ENCODE results near the gene SLC51A. TPM values are rescaled to one million over a fixed set of nuclear protein-coding genes. Genes with fewer than 3 reads are reported as not detected.

Gene SLC51A
- total and polyA plus RNA-seq, 2 of the 13 experiments (the other 11 are each of a cell fraction or from before 2014, with no cell fraction given): 4.3 to 48.8 TPM

DNA sequence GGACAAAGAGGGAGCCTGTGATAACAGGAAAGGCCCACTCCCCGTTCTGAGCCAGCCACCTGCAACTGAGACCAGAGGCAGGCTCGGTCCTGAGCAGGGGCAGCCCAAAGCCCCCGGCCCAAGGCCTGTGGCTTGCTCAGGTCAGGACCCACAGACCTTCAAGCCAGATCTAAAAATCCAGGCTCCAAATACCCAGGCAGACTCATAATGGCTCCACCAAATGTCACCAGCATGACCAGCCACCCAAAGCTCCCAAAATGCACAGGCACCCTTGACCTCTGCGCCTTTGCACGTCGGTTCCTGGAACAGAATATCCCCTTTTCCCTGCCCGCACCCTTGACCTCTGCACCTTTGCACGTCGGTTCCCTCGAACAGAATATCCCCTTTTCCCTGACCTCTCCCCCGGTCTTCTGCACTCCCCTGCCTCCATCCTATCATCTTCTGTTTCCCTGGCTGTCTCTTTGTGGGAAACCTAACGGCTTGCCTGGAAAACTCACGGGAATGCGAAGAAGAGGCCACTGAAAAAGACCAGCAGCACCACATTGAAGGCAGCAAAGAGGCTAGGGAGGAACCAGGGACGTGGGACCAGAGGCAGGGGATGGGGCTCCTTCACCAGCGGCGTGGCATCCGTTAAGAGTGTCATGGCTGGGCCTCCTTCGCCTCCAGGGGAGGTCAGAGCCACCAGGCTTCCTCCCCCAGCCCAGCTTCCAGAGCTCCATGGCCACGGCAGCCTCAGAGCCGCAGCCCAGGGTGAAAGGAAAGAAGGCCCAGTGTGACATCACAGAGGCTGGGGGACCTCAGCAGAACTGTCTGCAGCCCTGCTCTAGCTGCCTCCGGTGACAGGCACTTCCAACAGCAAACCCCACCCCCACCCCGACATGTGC lies 5.4 kb upstream of the SLC51A start, which contains the start of gene ZDHHC19 (continued):
- TF ChIP-seq, protein P1, sequence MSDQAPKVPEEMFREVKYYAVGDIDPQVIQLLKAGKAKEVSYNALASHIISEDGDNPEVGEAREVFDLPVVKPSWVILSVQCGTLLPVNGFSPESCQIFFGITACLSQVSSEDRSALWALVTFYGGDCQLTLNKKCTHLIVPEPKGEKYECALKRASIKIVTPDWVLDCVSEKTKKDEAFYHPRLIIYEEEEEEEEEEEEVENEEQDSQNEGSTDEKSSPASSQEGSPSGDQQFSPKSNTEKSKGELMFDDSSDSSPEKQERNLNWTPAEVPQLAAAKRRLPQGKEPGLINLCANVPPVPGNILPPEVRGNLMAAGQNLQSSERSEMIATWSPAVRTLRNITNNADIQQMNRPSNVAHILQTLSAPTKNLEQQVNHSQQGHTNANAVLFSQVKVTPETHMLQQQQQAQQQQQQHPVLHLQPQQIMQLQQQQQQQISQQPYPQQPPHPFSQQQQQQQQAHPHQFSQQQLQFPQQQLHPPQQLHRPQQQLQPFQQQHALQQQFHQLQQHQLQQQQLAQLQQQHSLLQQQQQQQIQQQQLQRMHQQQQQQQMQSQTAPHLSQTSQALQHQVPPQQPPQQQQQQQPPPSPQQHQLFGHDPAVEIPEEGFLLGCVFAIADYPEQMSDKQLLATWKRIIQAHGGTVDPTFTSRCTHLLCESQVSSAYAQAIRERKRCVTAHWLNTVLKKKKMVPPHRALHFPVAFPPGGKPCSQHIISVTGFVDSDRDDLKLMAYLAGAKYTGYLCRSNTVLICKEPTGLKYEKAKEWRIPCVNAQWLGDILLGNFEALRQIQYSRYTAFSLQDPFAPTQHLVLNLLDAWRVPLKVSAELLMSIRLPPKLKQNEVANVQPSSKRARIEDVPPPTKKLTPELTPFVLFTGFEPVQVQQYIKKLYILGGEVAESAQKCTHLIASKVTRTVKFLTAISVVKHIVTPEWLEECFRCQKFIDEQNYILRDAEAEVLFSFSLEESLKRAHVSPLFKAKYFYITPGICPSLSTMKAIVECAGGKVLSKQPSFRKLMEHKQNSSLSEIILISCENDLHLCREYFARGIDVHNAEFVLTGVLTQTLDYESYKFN (CRISPR knock-in tag; conservative IDR thresholded peaks at IDR 0.05): no peak
- no peak for TF ChIP-seq ZNF569 (CRISPR knock-in tag; IDR thresholded peaks at IDR 0.05; ENCODE audit: borderline replicate concordance)
- TF ChIP-seq POLR2A (IDR thresholded peaks at IDR 0.05; ENCODE audit: insufficient read depth in 1 of 2, low read depth in 2 of 2, low read length in 2 of 2): no peak
- TF ChIP-seq ZNF788 (CRISPR knock-in tag; IDR thresholded peaks at IDR 0.05; ENCODE audit: borderline replicate concordance): no peak
- TF ChIP-seq IRX3 (CRISPR knock-in tag; IDR thresholded peaks at IDR 0.05; ENCODE audit: borderline replicate concordance, low read depth): no peak
- TF ChIP-seq SPEN (CRISPR knock-in tag; IDR thresholded peaks at IDR 0.05; ENCODE audit: low read depth): no peak
- no peak for TF ChIP-seq KDM2A (CRISPR knock-in tag; IDR thresholded peaks at IDR 0.05; ENCODE audit: borderline replicate concordance, low read depth)
- no peak for TF ChIP-seq HOXA5 (CRISPR knock-in tag; IDR thresholded peaks at IDR 0.05)
- TF ChIP-seq ARNT (IDR thresholded peaks at IDR 0.05): no peak
- no peak for TF ChIP-seq XRCC5 (optimal IDR thresholded peaks at IDR 0.05; ENCODE audit: low read length)
- TF ChIP-seq ZFYVE20 (CRISPR knock-in tag; IDR thresholded peaks at IDR 0.05; ENCODE audit: borderline replicate concordance, low read depth): no peak
- TF ChIP-seq, protein P2, sequence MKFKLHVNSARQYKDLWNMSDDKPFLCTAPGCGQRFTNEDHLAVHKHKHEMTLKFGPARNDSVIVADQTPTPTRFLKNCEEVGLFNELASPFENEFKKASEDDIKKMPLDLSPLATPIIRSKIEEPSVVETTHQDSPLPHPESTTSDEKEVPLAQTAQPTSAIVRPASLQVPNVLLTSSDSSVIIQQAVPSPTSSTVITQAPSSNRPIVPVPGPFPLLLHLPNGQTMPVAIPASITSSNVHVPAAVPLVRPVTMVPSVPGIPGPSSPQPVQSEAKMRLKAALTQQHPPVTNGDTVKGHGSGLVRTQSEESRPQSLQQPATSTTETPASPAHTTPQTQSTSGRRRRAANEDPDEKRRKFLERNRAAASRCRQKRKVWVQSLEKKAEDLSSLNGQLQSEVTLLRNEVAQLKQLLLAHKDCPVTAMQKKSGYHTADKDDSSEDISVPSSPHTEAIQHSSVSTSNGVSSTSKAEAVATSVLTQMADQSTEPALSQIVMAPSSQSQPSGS (CRISPR knock-in tag; IDR thresholded peaks at IDR 0.05): no peak
- TF ChIP-seq HOXD1 (CRISPR knock-in tag; IDR thresholded peaks at IDR 0.05): no peak
- 0 out of 2 replicates have a peak, but pooled peaks have one; percentile 29 for TF ChIP-seq KDM1A (CRISPR knock-in tag; IDR thresholded peaks at IDR 0.05)
- TF ChIP-seq, protein P3, sequence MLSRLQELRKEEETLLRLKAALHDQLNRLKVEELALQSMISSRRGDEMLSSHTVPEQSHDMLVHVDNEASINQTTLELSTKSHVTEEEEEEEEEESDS (CRISPR knock-in tag; IDR thresholded peaks at IDR 0.05; ENCODE audit: borderline replicate concordance): no peak
- no peak for TF ChIP-seq KAT7 (CRISPR knock-in tag; IDR thresholded peaks at IDR 0.05; ENCODE audit: borderline replicate concordance)
- TF ChIP-seq LCORL (IDR thresholded peaks at IDR 0.05): no peak
- peak; percentile 47; the same call in 1 of the 2 replicates for TF ChIP-seq LCORL (CRISPR knock-in tag; IDR thresholded peaks at IDR 0.05)
- no peak for TF ChIP-seq SP4 (CRISPR knock-in tag; IDR thresholded peaks at IDR 0.05)
- TF ChIP-seq DNMT3B (CRISPR knock-in tag; conservative IDR thresholded peaks at IDR 0.05): no peak
